Activated effector memory CD4-positive, alpha-beta T cell treated with anti-CD3 and anti-CD28 coated beads, Interleukin-2, amount 50 U/mL, for 16 hours (primary cell): ENCODE results near the gene TIGAR.

Source experiments
- DNase-seq: peaks from one replicate; pipeline ENCODE4 v3.0.0-alpha.2; 2020

The TIGAR gene

GRCh38 chr12:4307593-4308333 is 13.2 kb upstream of the TIGAR start:
- DNase-seq: no peak

DNA sequence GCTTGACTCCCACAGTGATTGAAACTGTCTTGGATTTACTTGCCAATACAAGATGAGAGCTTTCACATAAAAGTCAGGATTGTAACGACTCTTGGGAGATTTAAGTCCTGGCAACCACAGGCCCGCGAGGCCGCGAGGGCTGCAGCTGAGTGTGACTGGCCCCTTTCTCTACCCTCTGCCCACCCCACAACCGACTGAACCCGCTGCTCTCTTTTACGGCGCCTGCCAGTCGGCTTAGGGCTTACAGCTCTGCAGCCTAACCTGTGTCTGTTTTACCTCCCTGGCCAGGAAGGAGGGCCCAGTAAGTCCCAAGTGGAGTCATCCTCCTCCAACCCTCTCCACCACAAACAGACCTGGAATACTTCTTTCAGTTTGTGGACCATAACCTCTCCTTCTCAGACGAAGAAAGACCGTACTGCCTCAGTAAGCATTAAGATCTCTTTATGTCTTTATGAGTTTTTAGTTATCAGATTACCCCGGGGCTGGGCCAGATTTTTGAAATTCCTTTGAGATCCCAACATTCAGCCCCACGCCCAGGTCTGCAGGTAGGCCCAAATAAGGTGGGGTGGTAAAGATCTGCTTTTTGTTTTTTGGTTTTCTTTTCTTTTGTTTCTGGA is 12.6 kb upstream of the TIGAR start:
- no peak for DNase-seq

DNA sequence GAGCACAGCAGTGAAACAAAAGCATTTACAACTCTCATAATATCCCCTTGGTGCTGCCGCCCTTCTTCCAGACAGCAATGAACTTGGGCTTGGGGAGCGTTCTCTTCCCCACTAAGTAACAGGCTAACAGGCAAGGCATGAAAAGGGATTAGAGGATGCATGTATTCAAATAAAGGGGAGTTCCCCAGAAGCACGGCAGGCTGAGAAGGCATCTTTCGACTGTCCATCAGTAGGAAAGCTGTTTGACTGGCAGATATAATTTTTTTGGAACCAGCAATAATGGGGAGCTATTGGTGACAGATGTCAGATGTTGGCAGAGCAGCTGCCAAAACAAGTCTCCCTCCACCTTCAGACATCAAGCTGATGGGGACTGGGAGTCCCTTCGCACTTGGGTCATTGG is 9.2 kb upstream of the TIGAR start:
- DNase-seq: no peak

DNA sequence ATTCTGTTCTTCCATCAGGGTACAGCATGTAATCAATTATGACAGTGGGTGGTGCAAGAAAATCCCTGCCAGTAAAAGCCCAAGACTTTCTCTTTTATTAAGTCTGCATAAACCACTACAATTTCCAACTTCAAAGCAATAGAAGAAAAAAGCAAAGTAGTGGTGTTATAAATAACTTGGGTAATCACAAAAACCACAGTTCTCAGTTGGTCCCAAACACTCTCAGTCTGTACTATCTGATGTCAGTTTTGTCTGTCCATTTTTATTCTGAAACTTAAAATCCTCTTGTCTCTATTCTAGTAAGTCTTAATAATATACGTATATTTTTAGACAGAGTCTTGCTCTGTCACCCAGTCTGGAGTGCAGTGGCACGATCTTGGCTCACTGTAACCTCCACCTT is 8.8 kb upstream of the TIGAR start:
- DNase-seq: no peak

DNA sequence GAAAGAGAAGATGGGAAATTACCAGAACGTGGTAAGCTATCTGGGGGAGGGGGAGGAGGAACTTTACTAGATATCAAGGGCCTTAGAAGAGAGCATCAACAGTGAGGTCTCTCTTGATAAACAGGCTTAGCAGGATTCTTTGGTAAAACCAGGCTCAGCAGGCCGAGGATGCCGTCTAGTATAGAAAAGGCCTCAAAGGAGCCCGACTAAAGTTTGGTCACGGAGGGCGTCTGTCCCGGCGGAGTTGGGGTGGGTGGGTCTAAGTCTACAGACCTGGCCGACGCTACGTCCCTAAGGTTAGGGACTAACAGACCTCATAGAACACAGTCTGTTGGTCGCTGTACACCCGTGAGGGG is 538 bp upstream of the TIGAR start:
- DNase-seq: no peak

DNA sequence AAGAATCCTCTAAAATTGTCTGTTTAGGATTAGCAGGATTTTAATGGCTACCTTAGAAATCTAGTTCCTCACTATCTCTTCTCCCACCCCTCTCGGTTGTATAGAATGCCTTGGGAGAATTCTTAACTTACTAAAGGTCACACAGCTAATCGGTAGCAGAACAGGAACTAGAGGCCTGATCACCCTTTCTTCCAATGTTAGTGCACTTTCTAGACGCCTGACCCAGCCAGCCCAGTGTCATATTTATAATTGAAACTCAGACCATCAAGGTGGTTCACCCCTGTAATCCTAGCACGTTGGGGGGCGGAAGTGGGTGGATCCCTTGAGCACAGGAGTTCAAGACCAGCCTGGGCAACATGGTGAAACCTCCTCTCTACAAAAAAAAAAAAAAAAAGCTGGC is 1.7 kb downstream of the TIGAR start:
- DNase-seq: no peak

GRCh38 chr12:4323396-4323795 is 2.4 kb downstream of the TIGAR start:
- DNase-seq: no peak

GRCh38 chr12:4324366-4324765 is 3.4 kb downstream of the TIGAR start:
- no peak for DNase-seq

DNA sequence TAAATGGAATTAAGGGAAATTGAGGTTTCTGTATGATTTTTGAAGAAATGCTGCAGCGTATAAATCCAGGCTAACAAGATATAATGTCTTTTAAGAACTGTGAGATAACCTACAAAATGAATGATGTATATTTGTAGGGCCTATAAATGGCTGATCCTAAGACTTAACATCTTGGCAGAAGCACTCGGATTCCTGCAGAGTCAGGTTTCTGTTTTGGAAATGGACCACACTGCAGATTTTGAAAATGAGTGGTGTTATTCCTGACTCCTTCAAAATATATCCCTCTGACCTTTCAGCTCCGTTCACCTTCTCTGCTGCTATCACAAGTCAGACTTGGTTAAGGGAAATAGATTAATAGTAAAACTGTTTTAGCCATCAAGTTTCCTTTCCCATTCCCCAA is 5.0 kb downstream of the TIGAR start:
- no peak for DNase-seq

GRCh38 chr12:4327293-4327692 is 6.3 kb downstream of the TIGAR start:
- no peak for DNase-seq

DNA sequence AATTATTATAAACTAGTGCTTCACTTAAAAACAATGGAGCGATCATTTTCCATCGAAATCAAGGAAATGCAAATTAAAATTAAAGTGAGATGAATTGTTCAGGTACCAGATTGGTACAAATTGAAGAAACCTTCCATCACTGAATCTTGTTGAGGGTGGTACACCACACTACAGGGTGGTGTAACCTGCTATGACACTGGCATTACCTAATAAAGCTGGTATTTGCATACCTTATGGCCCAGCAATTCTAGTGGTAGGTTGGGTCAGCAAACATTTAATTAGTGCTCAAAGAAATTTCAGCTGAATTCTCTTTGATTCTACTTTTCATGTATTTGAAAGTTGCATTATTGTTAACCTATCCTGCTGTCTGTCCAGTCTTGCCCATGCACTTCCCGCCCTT is 9.2 kb downstream of the TIGAR start:
- no peak for DNase-seq

GRCh38 chr12:4331221-4331620 is 10.2 kb downstream of the TIGAR start:
- no peak for DNase-seq

- DNase-seq: no peak
Measured at GRCh38 chr12:4331842-4332241, 10.8 kb downstream of the TIGAR start.

GRCh38 chr12:4346931-4347330 is 25.9 kb downstream of the TIGAR start:
- no peak for DNase-seq

DNA sequence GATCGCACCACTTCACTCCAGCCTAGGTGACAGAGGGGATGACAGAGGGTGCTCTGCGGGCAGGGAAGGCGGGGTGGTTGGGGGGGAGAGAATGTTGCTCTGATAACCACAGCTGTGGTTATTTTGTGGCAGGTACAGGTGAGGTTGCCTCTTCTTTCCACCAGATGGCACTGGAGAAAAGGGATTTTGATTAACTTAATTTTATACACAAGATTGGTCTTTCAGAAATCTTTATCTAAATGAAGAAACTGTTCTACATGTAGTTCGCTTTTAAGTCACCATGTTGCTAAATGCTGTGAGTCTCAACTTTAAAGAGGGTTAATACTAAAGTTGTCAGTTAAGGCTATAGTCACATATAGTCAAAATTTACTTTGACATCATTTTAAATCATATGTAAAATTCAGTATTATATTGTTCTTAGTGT is 32.8 kb downstream of the TIGAR start:
- DNase-seq: peak; percentile 68

GRCh38 chr12:4355156-4356040 is 34.4 kb downstream of the TIGAR start:
- DNase-seq: no peak

DNA sequence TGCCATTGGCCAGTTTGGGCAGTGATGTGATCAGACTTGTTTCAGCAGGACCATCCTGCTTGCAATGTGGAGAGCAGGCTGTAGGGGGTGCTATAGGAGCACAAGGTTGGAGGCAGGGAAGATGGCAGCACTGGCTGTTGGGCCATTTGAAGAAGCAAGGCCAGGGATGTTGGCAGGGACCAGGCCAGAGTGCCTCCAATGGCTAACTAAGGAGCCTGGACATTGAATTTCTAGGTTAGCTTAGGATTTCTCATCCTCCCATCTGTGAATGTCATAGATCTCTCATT is 35.0 kb downstream of the TIGAR start:
- DNase-seq: peak; percentile 77

GRCh38 chr12:4366090-4366489 is 45.1 kb downstream of the TIGAR start:
- no peak for DNase-seq

DNA sequence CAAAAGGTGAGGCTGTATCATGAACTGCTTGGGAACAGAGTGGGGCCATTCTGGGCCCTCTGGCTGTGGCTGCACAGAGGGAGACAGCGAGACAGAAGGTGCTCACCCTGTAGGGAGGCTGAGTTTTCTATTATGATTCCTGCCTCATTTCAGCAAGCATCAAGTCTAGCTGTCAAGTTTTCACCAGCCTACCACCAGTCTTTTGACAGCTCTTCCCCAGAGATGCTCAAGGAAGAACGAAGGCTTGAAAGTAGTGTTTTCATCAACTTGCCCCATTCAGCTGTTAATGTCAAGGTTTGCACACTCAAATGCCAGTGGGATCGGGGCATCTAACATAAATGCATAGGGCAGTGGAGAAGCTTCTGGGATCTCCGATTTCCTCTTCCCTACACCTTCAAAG is 48.5 kb downstream of the TIGAR start:
- no peak for DNase-seq

GRCh38 chr12:4370265-4370664 is 49.3 kb downstream of the TIGAR start:
- DNase-seq: no peak

GRCh38 chr12:4372653-4373052 is 51.6 kb downstream of the TIGAR start:
- DNase-seq: no peak

GRCh38 chr12:4375449-4375848 is 54.4 kb downstream of the TIGAR start:
- no peak for DNase-seq

DNA sequence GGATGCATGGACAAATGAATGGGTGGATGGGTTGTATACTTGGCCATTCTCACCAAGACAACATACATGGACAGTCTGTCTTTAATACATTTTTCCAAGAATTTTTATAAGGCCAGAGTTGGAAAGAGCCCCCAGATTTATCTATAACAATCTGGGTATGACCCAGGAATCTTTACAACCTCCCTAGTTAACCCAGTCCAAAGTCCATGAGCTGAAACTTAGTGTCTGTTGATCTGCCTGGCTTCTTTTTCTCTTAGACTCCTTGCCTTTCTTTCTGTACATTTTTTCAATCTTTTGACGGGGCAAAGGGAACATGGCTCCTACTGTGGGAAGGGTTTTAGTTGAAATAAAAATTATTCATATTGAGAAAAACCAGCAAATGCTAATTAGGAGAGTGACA is 57.8 kb downstream of the TIGAR start:
- DNase-seq: no peak

DNA sequence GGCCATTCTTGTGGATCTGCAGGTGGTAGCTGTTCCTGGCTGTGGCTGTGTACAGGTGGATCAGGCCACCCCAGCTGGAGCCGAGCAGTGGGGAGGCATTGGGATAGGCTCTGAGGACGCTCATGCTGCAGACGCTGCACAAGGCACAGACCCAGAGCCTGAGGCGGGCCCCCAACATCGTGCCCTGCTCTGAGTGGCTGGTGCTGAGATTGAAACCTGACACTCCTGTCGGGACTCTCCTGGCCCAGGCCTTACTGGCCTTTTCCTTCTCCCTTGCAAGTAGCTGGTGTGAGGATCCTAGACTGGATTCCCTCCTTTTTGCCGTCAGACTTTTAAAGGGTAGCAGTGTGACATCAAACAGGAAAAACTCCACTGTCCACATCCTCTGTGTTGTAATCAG is 58.4 kb downstream of the TIGAR start, which contains the start of gene FGF23:
Gene FGF23 (minus strand): TSS at position 308 of the 400 bp plus-strand sequence. CDS start 130 bp downstream, at position 178.
- DNase-seq: no peak
